SK-N-SH (cell line): Measurements from ENCODE around the gene CD3G. TPM values are rescaled to one million over a fixed set of nuclear protein-coding genes. Genes with fewer than 3 reads are reported as not detected.

ENCODE experiments used
- CTCF ChIA-PET: fragments of 300-600, 350-600 bp; formaldehyde crosslinking; extraction: SDS; loops from one replicate; lab custom pipeline; 2021; lab: Yijun Ruan, JAX
- POLR2A ChIA-PET: fragments of 350-600 bp; sonication (Branson Sonifier 250); formaldehyde crosslinking; extraction: SDS; loops from one replicate; lab custom pipeline; 2020; ENCODE audit warnings: antibody characterized with exemption, inconsistent platforms; lab: Yijun Ruan, JAX
- DNase-seq: peaks from one replicate; pipeline ENCODE4 v3.0.0; 2012
- H2AFZ ChIP-seq: fragments of 200-600 bp; sonication (generic); 2 replicates; pipeline ENCODE4 v1.8.1; 2016; ENCODE audit warnings: antibody characterized with exemption, mild to moderate bottlenecking, low read depth
- H3F3A ChIP-seq: fragments of 200-600 bp; sonication (generic); replicated peaks from 2 replicates; pipeline ENCODE3; 2016; ENCODE audit warnings: antibody characterized with exemption, mild to moderate bottlenecking; ENCODE audit not compliant: insufficient read depth
- H3K27ac ChIP-seq, 2 experiments: fragments of 200-500 bp in 1 of 2; fragments of 200-600 bp in 1 of 2; sonication (Bioruptor generic) in 1 of 2; sonication (generic), shearing (Covaris generic) in 1 of 2; 2 replicates each; pipeline versions ENCODE4 v1.5.1 to v1.6.1; 2014 to 2016; ENCODE audit warnings: low read depth in 2 of 2, inconsistent platforms in 1 of 2, low read length in 1 of 2, mild to moderate bottlenecking in 1 of 2, mixed read lengths in 1 of 2
- H3K27me3 ChIP-seq: fragments of 200-600 bp; sonication (generic), shearing (Covaris generic); 2 replicates; pipeline ENCODE4 v1.6.1; 2016; ENCODE audit warnings: mixed run types; ENCODE audit not compliant: insufficient read depth
- H3K36me3 ChIP-seq, 2 experiments: fragments of 200-500 bp in 1 of 2; fragments of 200-600 bp in 1 of 2; sonication (Bioruptor generic) in 1 of 2; sonication (generic) in 1 of 2; replicated peaks in 1 of 2; 2 replicates each; pipeline versions ENCODE3 to v1.5.1; 2014 to 2016; ENCODE audit warnings: low read length in 1 of 2, mild to moderate bottlenecking in 1 of 2; ENCODE audit not compliant: insufficient read depth in 2 of 2, control insufficient read depth in 1 of 2
- H3K4me1 ChIP-seq, 2 experiments: fragments of 200-500 bp in 1 of 2; fragments of 200-600 bp in 1 of 2; sonication (Bioruptor generic) in 1 of 2; sonication (generic), shearing (Covaris generic) in 1 of 2; 2 replicates each; pipeline versions ENCODE4 v1.5.1 to v1.6.1; 2014 to 2016; ENCODE audit warnings: low read depth in 1 of 2, low read length in 1 of 2, mixed run types in 1 of 2; ENCODE audit not compliant: insufficient read depth in 2 of 2, control insufficient read depth in 1 of 2
- H3K4me2 ChIP-seq: fragments of 200-600 bp; sonication (generic), shearing (Covaris generic); 2 replicates; pipeline ENCODE4 v1.6.1; 2017; ENCODE audit warnings: mixed run types
- H3K4me3 ChIP-seq, 2 experiments: fragments of 200-500 bp in 1 of 2; fragments of 200-600 bp in 1 of 2; sonication (Bioruptor generic) in 1 of 2; sonication (generic), shearing (Covaris generic) in 1 of 2; 2 replicates each; pipeline versions ENCODE4 v1.5.1 to v1.8.1; 2014 to 2016; ENCODE audit warnings: low read depth in 2 of 2, inconsistent platforms in 1 of 2, low read length in 1 of 2, mild to moderate bottlenecking in 1 of 2, mixed read lengths in 1 of 2, moderate library complexity in 1 of 2
- H3K79me2 ChIP-seq: fragments of 200-600 bp; sonication (generic); 2 replicates; pipeline ENCODE4 v1.8.1; 2017; ENCODE audit warnings: mild to moderate bottlenecking; ENCODE audit not compliant: insufficient read depth
- H3K9ac ChIP-seq: fragments of 200-600 bp; sonication (generic); 2 replicates; pipeline ENCODE4 v1.6.1; 2017; ENCODE audit warnings: mixed run types
- H3K9me2 ChIP-seq: fragments of 200-600 bp; sonication (generic); 2 replicates; pipeline ENCODE4 v1.6.1; 2017; ENCODE audit warnings: mixed run types
- H3K9me3 ChIP-seq: fragments of 200-600 bp; sonication (generic); 2 replicates; pipeline ENCODE4 v1.6.1; 2017; ENCODE audit warnings: mixed run types, mild to moderate bottlenecking, moderate library complexity
- H4K20me1 ChIP-seq: fragments of 200-600 bp; sonication (generic); 2 replicates; pipeline ENCODE4 v1.6.1; 2017; ENCODE audit warnings: mild to moderate bottlenecking, mixed run types; ENCODE audit not compliant: insufficient read depth
- CTCF ChIP-seq: fragments of 200-600 bp; sonication (generic); IDR thresholded peaks from 2 replicates; pipeline ENCODE4 v1.6.1; 2017; ENCODE audit warnings: antibody characterized with exemption, mild to moderate bottlenecking, moderate library complexity
- FOXJ3 ChIP-seq: sonication (generic); formaldehyde crosslinking; IDR thresholded peaks from 2 replicates; pipeline ENCODE4 v1.5.1; 2020; ENCODE audit warnings: mild to moderate bottlenecking, missing genetic modification reagents
- NFIC ChIP-seq: IDR thresholded peaks from 2 replicates; pipeline ENCODE4 v1.4.0; 2012; ENCODE audit warnings: borderline replicate concordance
- REST ChIP-seq: IDR thresholded peaks from 2 replicates; pipeline ENCODE4 v1.6.1; 2012; ENCODE audit warnings: mild to moderate bottlenecking, low read depth, low read length, moderate library complexity
- RFX5 ChIP-seq: IDR thresholded peaks from 2 replicates; pipeline ENCODE4 v1.6.1; 2012; ENCODE audit warnings: mild to moderate bottlenecking, improper control_type of control experiment, low read length
- TAF1 ChIP-seq: IDR thresholded peaks from 2 replicates; pipeline ENCODE4 v1.6.1; 2012; ENCODE audit warnings: low read depth, mild to moderate bottlenecking, low read length, moderate library complexity, borderline replicate concordance
- YY1 ChIP-seq: IDR thresholded peaks from 2 replicates; pipeline ENCODE4 v1.4.0; 2012; ENCODE audit warnings: low read depth, mild to moderate bottlenecking
- WGBS: methylation state at CpG from one replicate; pipeline ENCODE4 v1.1.6; 2017; ENCODE audit warnings: low lambda C conversion rate; 5-methylcytosine and 5-hydroxymethylcytosine counted together
- polyA plus RNA-seq, 3 experiments: library from polyadenylated mRNA; depleted of rRNA; stranded (reverse); fragments of >200 nt; gene quantifications; 2 replicates each; pipeline ENCODE4 v1.2.3, GENCODE V29; 2012

Gene CD3G
- polyA plus RNA-seq, 1 of the 3 experiments (the other 2 are of a cell fraction), result not detected

DNA sequence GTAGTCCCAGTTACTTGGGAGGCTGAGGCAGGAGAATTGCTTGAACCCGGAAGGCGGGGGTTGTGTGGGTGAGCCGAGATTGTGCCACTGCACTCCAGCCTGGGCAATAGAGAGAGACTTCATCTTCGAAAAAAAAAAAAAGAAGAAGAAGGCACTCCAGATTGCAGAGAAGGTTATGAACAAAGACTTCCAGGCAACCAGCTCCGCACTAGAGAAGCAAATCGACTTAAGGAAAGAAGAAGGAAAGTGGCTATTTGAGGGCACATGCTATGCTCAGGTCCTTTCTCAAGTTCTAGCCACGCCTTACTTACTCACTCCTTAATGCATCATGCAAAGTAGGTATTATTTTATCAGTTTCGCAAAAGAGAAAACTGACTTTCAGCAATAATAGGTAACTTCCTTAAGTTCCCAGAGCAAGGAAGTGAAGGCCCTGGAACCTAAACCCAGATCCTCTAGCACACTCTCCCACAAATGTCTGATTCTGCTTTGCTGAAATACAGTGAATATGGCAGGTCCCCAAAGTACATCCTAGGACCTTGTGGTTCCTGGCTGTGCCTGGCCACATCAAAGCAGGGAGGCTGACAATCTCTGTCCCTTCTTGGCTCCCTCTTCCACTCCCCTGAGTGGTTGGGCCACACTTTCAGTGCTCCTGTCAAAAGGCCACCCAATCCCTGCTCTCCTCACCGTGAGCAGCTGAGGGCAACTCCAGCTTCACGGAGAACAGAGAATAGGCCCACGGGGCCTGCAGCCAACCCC, 25.4 kb upstream of the CD3G start:
- H3K79me2 ChIP-seq, result no peaks in the 10 kb centered on the region
- H3K36me3 ChIP-seq, result no peaks in the 10 kb centered on the region
- POLR2A ChIA-PET, result no interaction called here
- TF ChIP-seq YY1 (no peak), NFIC (no peak), FOXJ3 (CRISPR knock-in tag) (no peak), TAF1 (no peak), REST (no peak)
- TF ChIP-seq, all 33 proteins: peak for 0
- Histone ChIP-seq H3K4me3 (no peak overlapping the region), H3K9ac (no peak overlapping the region), H3F3A (no peaks in the 10 kb centered on the region), H4K20me1 (no peaks in the 10 kb centered on the region), H3K4me1 (no peaks in the 10 kb centered on the region), H3K27me3 (peaks cover 33% of the 10 kb centered on the region; the same call in 1 of the 2 replicates), H3K9me3 (no peaks in the 10 kb centered on the region), H2AFZ (no peak overlapping the region), H3K9me2 (no peaks in the 10 kb centered on the region), H3K27ac (no peak overlapping the region), H3K4me2 (no peak overlapping the region)
- CTCF ChIA-PET, result interaction anchor here (0.6 kb wide), 1 partner anchor 121 kb away, joined by 4 read pairs; no protein-coding TSS in a partner anchor
- WGBS, result 44% methylated on average over 11 of the region's 11 CpGs
- no peak for DNase-seq

- H3K36me3 ChIP-seq, result no peaks in the 10 kb centered on the region
- no peaks in the 10 kb centered on the region for H3K4me1 ChIP-seq
- POLR2A ChIA-PET, result no interaction called here
- 4% methylated on average over 1 of the region's 1 CpG for WGBS
- H4K20me1 ChIP-seq, result no peaks in the 10 kb centered on the region
- no peaks in the 10 kb centered on the region for H3K9me2 ChIP-seq
- H3K4me3 ChIP-seq, result no peak overlapping the region
- H3F3A ChIP-seq, result no peaks in the 10 kb centered on the region
- no peak for DNase-seq
- no peak overlapping the region for H2AFZ ChIP-seq
- CTCF ChIA-PET, result interaction anchor here (0.6 kb wide), 1 partner anchor 121 kb away, joined by 4 read pairs; no protein-coding TSS in a partner anchor
- TF ChIP-seq CTCF (no peak), RFX5 (no peak)
- TF ChIP-seq, all 33 proteins: peak for 0
- no peak overlapping the region for H3K27ac ChIP-seq
- H3K9ac ChIP-seq, result no peak overlapping the region
- H3K9me3 ChIP-seq, result no peaks in the 10 kb centered on the region
- peaks cover 28% of the 10 kb centered on the region; the same call in 1 of the 2 replicates for H3K27me3 ChIP-seq
- H3K4me2 ChIP-seq, result no peak overlapping the region
- no peaks in the 10 kb centered on the region for H3K79me2 ChIP-seq
These were observed 24.8 kb upstream of the CD3G start for GRCh38 chr11:118319337-118319707.
